ENCODE measurements around the gene WDR7. TPM values are rescaled to one million over a fixed set of nuclear protein-coding genes. Genes with fewer than 3 reads are reported as not detected.

WDR7 gene
- total and polyA plus RNA-seq, 2 of the 4 experiments (the other 2 are of a cell fraction): 3.7 to 23.3 TPM

DNA sequence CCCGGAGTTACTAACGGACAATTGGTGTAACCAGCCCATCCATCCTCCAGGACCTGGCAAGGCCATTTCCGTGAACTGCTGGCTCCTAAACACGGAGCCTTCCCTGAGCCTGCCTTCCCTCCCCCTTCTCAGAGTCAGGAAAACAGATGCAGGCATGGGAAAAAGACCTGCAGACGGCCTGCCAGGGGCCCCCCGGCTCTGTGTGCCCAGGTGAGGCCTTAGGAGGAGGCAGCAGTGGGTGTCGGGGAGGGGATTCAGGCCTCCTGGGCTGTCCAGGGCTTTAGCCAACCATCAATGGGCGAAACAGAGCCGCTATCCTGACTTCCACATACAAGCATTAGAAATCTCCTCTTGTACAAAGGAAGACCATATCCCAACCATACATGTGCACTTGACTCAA is 427.5 kb downstream of the WDR7 start:
- no peak overlapping the region for H2BK120ac ChIP-seq (ENCODE audit: low read depth, low read length)
- H2AFZ ChIP-seq (replicated peaks; ENCODE audit: low read length, poor library complexity): no peak overlapping the region
- no peak overlapping the region for H4K91ac ChIP-seq (ENCODE audit: insufficient read depth, low read depth, low read length)
- no peaks in the 10 kb centered on the region for H3K79me1 ChIP-seq (ENCODE audit: low read depth in 1 of 2, low read length in 2 of 2)
- no peak overlapping the region for H2BK15ac ChIP-seq (ENCODE audit: low read depth, low read length)
- in situ Hi-C loops (cut with MboI; ENCODE audit: low sequenced_read_pairs) (no loop called here), dilution Hi-C loops (cut with HindIII; ENCODE audit: low sequenced_read_pairs, unreplicated experiment) (no loop called here), intact Hi-C loops (cut with micrococcal nuclease) (no loop called here)
- H3K9me3 ChIP-seq (ENCODE audit: control insufficient read depth, insufficient read depth, low read length): no peaks in the 10 kb centered on the region
- no TSS peak for BruUV-seq (replicated peaks)
- H2BK20ac ChIP-seq (ENCODE audit: low read depth, low read length): no peak overlapping the region
- POLR2A ChIA-PET (ENCODE audit: unreplicated experiment): no interaction called here
- TF ChIP-seq, protein P1, sequence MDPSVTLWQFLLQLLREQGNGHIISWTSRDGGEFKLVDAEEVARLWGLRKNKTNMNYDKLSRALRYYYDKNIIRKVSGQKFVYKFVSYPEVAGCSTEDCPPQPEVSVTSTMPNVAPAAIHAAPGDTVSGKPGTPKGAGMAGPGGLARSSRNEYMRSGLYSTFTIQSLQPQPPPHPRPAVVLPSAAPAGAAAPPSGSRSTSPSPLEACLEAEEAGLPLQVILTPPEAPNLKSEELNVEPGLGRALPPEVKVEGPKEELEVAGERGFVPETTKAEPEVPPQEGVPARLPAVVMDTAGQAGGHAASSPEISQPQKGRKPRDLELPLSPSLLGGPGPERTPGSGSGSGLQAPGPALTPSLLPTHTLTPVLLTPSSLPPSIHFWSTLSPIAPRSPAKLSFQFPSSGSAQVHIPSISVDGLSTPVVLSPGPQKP (IDR thresholded peaks at IDR 0.05; ENCODE audit: borderline replicate concordance, low read depth, low read length): no peak
- no peak for TF ChIP-seq MAFK (IDR thresholded peaks at IDR 0.05; ENCODE audit: low read depth, low read length)
- TF ChIP-seq CEBPB (IDR thresholded peaks at IDR 0.05; ENCODE audit: low read depth, low read length): no peak
- no peak for TF ChIP-seq BHLHE40 (IDR thresholded peaks at IDR 0.05; ENCODE audit: low read depth, low read length)
- TF ChIP-seq MAZ (IDR thresholded peaks at IDR 0.05; ENCODE audit: borderline replicate concordance, low read depth, low read length): no peak
- TF ChIP-seq MXI1 (IDR thresholded peaks at IDR 0.05; ENCODE audit: borderline replicate concordance, low read depth, low read length): no peak
- TF ChIP-seq RFX5 (IDR thresholded peaks at IDR 0.05; ENCODE audit: low read depth, low read length): no peak
- TF ChIP-seq, protein P2, sequence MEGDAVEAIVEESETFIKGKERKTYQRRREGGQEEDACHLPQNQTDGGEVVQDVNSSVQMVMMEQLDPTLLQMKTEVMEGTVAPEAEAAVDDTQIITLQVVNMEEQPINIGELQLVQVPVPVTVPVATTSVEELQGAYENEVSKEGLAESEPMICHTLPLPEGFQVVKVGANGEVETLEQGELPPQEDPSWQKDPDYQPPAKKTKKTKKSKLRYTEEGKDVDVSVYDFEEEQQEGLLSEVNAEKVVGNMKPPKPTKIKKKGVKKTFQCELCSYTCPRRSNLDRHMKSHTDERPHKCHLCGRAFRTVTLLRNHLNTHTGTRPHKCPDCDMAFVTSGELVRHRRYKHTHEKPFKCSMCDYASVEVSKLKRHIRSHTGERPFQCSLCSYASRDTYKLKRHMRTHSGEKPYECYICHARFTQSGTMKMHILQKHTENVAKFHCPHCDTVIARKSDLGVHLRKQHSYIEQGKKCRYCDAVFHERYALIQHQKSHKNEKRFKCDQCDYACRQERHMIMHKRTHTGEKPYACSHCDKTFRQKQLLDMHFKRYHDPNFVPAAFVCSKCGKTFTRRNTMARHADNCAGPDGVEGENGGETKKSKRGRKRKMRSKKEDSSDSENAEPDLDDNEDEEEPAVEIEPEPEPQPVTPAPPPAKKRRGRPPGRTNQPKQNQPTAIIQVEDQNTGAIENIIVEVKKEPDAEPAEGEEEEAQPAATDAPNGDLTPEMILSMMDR (conservative IDR thresholded peaks at IDR 0.05; ENCODE audit: low read depth, low read length): no peak
- no peak for TF ChIP-seq RAD21 (IDR thresholded peaks at IDR 0.05; ENCODE audit: low read length)
- no peak for TF ChIP-seq POLR2A (IDR thresholded peaks at IDR 0.05; ENCODE audit: low read depth, low read length)
- no peak for TF ChIP-seq CHD1 (IDR thresholded peaks at IDR 0.05; ENCODE audit: low read depth, low read length)
- TF ChIP-seq, protein P3, sequence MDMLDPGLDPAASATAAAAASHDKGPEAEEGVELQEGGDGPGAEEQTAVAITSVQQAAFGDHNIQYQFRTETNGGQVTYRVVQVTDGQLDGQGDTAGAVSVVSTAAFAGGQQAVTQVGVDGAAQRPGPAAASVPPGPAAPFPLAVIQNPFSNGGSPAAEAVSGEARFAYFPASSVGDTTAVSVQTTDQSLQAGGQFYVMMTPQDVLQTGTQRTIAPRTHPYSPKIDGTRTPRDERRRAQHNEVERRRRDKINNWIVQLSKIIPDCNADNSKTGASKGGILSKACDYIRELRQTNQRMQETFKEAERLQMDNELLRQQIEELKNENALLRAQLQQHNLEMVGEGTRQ (IDR thresholded peaks at IDR 0.05; ENCODE audit: low read depth, low read length): no peak
- no peak for TF ChIP-seq SMC3 (IDR thresholded peaks at IDR 0.05; ENCODE audit: low read depth, low read length)
- TF ChIP-seq RCOR1 (IDR thresholded peaks at IDR 0.05; ENCODE audit: insufficient replicate concordance, low read length): no peak
- no peak for TF ChIP-seq FOS (IDR thresholded peaks at IDR 0.05; ENCODE audit: low read depth, low read length)
- H3K14ac ChIP-seq (replicated peaks; ENCODE audit: low read depth, low read length): no peak overlapping the region
- no peaks in the 10 kb centered on the region for H3K36me3 ChIP-seq (ENCODE audit: control insufficient read depth, insufficient read depth, low read length)
- H3K27me3 ChIP-seq (ENCODE audit: control insufficient read depth, insufficient read depth, low read length): peaks cover 6% of the 10 kb centered on the region; the same call in 1 of the 2 replicates
- H4K20me1 ChIP-seq (ENCODE audit: insufficient read depth, low read length): no peaks in the 10 kb centered on the region
- no peak overlapping the region for H3K27ac ChIP-seq (ENCODE audit: insufficient read depth, low read length)
- H3K9me1 ChIP-seq (ENCODE audit: insufficient read depth, low read length): no peaks in the 10 kb centered on the region
- H3K4me3 ChIP-seq (ENCODE audit: insufficient read depth, low read depth, low read length): no peak overlapping the region
- DNase-seq: no peak
- H3K9ac ChIP-seq (ENCODE audit: low read depth, low read length): no peak overlapping the region
- WGBS, 2 experiments (ENCODE audit: extremely low coverage in 2 of 2, insufficient read length in 1 of 2): 83% methylated on average over 2 of the region's 9 CpGs; no CpG with 5 or more reads in 1 of the 2 experiments
- no peaks in the 10 kb centered on the region for H3K4me1 ChIP-seq (ENCODE audit: control insufficient read depth, insufficient read depth, low read length)
- no peak overlapping the region for H3K4ac ChIP-seq (ENCODE audit: low read depth, low read length)
- H3K18ac ChIP-seq (ENCODE audit: low read depth, low read length): no peak overlapping the region
- H4K8ac ChIP-seq (ENCODE audit: low read depth in 2 of 2, low read length in 2 of 2): no peak overlapping the region
- CTCF ChIA-PET: no interaction called here
- no peak overlapping the region for H2AK5ac ChIP-seq (ENCODE audit: low read depth, low read length)
- no peak overlapping the region for H3K4me2 ChIP-seq (ENCODE audit: low read depth, low read length)
- no peak for ATAC-seq (ENCODE audit: low read depth)
- no peak overlapping the region for H4K5ac ChIP-seq (ENCODE audit: low read depth, low read length)
- no peak overlapping the region for H2AK9ac ChIP-seq (replicated peaks; ENCODE audit: low read depth, low read length, poor library complexity)
- no peak overlapping the region for H2BK5ac ChIP-seq (ENCODE audit: low read depth, low read length, poor library complexity, severe bottlenecking)
- no peak overlapping the region for H3K23ac ChIP-seq (ENCODE audit: low read depth, low read length)
- H3K56ac ChIP-seq (ENCODE audit: extremely low read depth, insufficient read depth, low read length): no peak overlapping the region
